Lung (tissue), 12 donors: ENCODE results near the gene PXYLP1. TPM values are rescaled to one million over a fixed set of nuclear protein-coding genes. Genes with fewer than 3 reads are reported as not detected.
A peak's percentile ranks its signal among the peaks of the same experiment; 100 is the strongest.

Source experiments
- ATAC-seq: fragments of 200-7000 bp; cut with Tn5 transposase; one replicate; pipeline ENCODE4 v1.9.1; 2020; ENCODE audit warnings: moderate number of reproducible peaks; ENCODE audit not compliant: insufficient read depth, low FRiP score
- DNase-seq, 3 donors: peaks; one replicate each; pipeline ENCODE4 v3.0.0-alpha.2; 2013 to 2017
- H3K27ac ChIP-seq, 2 donors: one replicate each; pipeline ENCODE4 v1.5.1; 2013; ENCODE audit warnings: mild to moderate bottlenecking in 2 of 2, moderate library complexity in 2 of 2, control low read depth in 1 of 2, inconsistent platforms in 1 of 2, low read depth in 1 of 2, low read length in 1 of 2
- H3K27me3 ChIP-seq, 3 donors: one replicate each; pipeline ENCODE4 v1.5.1; 2013; ENCODE audit warnings: low read length in 2 of 3; ENCODE audit not compliant: control insufficient read depth in 3 of 3, insufficient read depth in 3 of 3
- H3K36me3 ChIP-seq, 4 donors: one replicate each; pipeline ENCODE4 v1.5.1; 2013; ENCODE audit warnings: low read length in 4 of 4, mild to moderate bottlenecking in 1 of 4, moderate library complexity in 1 of 4; ENCODE audit not compliant: control insufficient read depth in 4 of 4, insufficient read depth in 4 of 4
- H3K4me1 ChIP-seq, 5 donors: one replicate each; pipeline ENCODE4 v1.5.1; 2013; ENCODE audit warnings: low read length in 5 of 5, mild to moderate bottlenecking in 2 of 5, moderate library complexity in 1 of 5; ENCODE audit not compliant: control insufficient read depth in 5 of 5, insufficient read depth in 5 of 5
- H3K4me3 ChIP-seq: one replicate; pipeline ENCODE4 v1.5.1; 2013; ENCODE audit warnings: mild to moderate bottlenecking, control low read depth, moderate library complexity
- H3K9ac ChIP-seq, 2 donors: one replicate each; pipeline ENCODE4 v1.5.1; 2013; ENCODE audit warnings: low read length in 2 of 2, control low read depth in 1 of 2; ENCODE audit not compliant: insufficient read depth in 1 of 2
- H3K9me3 ChIP-seq, 4 donors: one replicate each; pipeline ENCODE4 v1.5.1; 2013; ENCODE audit warnings: low read length in 3 of 4, mild to moderate bottlenecking in 1 of 4, moderate library complexity in 1 of 4; ENCODE audit not compliant: control insufficient read depth in 4 of 4, insufficient read depth in 3 of 4
- WGBS, 2 donors: extraction: QIAGEN DNeasy Blood & Tissue Kit; methylation state at CpG; one replicate each; pipeline ENCODE4 v1.1.7; 2013; 5-methylcytosine and 5-hydroxymethylcytosine counted together
- polyA plus RNA-seq, 2 donors: library from polyadenylated mRNA; stranded (reverse); fragments of 200-250 nt; gene quantifications; one replicate each; pipeline ENCODE4 v1.2.1, GENCODE V29; 2013
- total RNA-seq, 2 donors: library from RNA; depleted of rRNA in 1 of 2; stranded (reverse); fragments of >200 nt in 1 of 2; gene quantifications; one replicate each; pipeline ENCODE4 v1.2.1, GENCODE V29; 2014 to 2021
- TF ChIP-seq, protein P1 (sequence below): IDR thresholded peaks from 2 replicates; pipeline ENCODE4 v1.5.1; 2012; ENCODE audit warnings: mild to moderate bottlenecking; ENCODE audit errors: control extremely low read depth, extremely low read depth
- donor health status: control.
- donor health status: control.
- donor health status: Bipolar disorder and iron deficiency.
- donor health status: healthy.
- donor health status: DM: yes; HTN: yes; CAD: no.

PXYLP1 gene
- total and polyA plus RNA-seq, 4 donors: 6.3 to 17.8 (median 7.4) TPM

DNA sequence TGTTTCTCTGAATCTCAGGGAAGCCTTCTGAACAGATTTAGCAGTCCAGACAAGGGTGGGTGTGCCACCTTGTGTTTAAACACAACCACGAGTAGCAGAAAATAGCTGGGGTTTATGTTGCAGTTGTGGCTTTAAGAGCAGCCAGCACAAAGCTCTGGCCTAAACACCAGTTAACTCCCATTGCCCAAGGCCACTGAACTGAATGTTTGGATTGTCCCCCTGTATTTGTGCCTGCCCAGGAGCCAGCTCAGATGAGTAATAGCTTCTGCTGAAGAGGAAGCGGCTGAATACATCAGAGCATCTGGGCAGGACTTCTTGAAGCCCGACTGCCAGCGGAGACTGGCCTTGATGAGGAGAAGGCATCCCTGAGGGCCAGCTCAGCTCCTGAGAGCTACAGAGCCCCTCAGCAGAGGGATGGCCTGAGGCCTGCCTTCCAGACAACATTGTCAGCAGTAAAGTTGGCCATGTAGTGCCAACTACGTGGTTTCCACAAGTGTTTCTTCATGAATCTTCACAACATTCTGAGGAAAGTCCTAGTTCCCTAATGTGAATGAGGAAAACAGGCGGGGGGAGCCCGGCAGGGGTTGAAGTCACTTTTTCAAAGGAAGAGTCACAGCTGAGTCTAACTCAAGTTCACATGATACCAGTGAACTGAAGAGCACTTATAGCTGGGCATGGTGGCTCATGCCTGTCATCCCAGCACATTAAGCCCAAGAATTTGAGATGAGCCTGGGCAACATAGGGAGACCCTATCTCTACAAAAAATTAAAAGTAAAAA lies 70.9 kb downstream of the PXYLP1 start:
- DNase-seq: no peak
- Histone ChIP-seq H3K36me3 (no peaks in the 10 kb centered on the region), H3K27ac (no peak overlapping the region), H3K4me3 (no peak overlapping the region), H3K9me3 (no peaks in the 10 kb centered on the region), H3K9ac (no peak overlapping the region), H3K4me1 (no peaks in the 10 kb centered on the region), H3K27me3 (no peaks in the 10 kb centered on the region)
- TF ChIP-seq, protein P1, sequence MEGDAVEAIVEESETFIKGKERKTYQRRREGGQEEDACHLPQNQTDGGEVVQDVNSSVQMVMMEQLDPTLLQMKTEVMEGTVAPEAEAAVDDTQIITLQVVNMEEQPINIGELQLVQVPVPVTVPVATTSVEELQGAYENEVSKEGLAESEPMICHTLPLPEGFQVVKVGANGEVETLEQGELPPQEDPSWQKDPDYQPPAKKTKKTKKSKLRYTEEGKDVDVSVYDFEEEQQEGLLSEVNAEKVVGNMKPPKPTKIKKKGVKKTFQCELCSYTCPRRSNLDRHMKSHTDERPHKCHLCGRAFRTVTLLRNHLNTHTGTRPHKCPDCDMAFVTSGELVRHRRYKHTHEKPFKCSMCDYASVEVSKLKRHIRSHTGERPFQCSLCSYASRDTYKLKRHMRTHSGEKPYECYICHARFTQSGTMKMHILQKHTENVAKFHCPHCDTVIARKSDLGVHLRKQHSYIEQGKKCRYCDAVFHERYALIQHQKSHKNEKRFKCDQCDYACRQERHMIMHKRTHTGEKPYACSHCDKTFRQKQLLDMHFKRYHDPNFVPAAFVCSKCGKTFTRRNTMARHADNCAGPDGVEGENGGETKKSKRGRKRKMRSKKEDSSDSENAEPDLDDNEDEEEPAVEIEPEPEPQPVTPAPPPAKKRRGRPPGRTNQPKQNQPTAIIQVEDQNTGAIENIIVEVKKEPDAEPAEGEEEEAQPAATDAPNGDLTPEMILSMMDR: no peak
- ATAC-seq: peak; percentile 14
- 53 to 61% methylated on average over 7 of the region's 7 CpGs for WGBS, 2 donors

DNA sequence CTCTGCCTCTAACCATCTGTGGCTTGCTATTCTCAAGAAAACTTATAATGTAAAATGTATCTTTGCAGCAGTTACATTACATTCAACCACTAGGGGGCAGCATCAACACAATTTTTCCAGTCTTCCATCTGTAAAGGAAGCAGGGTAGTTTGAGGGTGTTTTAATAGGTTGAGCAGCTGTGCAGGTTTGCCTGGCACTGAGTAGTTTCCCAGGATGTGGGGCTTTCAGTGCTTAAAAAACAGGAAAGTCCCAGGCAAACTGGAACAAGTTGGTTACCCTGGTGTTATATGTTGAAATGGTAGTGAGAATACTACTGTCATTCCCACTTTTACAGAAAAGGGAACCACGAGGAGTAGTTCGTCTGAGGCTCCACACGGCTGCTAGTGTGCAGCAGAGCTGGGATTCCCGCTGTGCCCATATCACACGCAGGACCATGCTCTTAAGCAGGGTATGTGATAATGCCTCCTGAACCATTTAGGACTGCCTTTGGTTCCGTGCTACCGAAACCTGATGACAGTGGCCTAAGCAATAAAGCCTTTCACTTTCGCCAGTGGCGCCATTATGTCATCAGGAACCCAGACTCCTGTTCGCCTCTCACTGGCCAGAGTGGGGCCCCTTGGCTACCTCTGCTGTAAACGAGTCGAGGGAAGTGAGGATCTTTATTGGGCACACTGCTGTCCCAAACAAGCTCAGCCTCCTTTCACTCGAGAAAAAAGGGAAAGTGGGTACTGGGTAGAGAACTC lies 72.0 kb downstream of the PXYLP1 start:
- Histone ChIP-seq H3K27me3 (no peaks in the 10 kb centered on the region), H3K36me3 (no peaks in the 10 kb centered on the region), H3K9me3 (no peaks in the 10 kb centered on the region), H3K9ac (no peak overlapping the region), H3K4me1 (no peaks in the 10 kb centered on the region), H3K27ac (no peak overlapping the region), H3K4me3 (no peak overlapping the region)
- 65 to 75% methylated on average over 13 of the region's 13 CpGs for WGBS, 2 donors
- TF ChIP-seq, protein P1: peak; percentile 72
- peak; percentile 81 for ATAC-seq
- peak; percentile 63 to 91 (median 90) for DNase-seq

DNA sequence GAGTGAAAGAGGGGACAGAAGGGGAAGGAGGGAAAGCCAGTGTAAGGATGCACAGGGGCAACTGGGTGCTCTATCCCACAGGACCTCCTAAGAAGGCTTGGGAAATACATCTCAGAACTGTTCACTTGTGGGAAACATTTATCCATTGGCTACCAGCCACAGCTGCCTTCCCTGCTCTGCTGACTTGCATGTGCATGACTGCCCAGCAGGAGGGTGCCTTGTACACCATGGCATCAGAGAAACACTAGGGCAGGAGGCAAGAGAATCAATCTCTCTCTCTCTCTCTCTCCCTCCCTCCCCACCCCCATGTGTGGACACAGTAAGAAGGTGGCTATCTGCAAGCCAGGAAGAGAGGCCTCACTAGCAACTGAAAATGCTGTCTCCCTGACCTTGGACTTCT lies 73.8 kb downstream of the PXYLP1 start:
- H3K4me1 ChIP-seq: no peaks in the 10 kb centered on the region
- no peaks in the 10 kb centered on the region for H3K9me3 ChIP-seq
- no peak overlapping the region for H3K4me3 ChIP-seq
- TF ChIP-seq, protein P1: no peak
- no peak overlapping the region for H3K9ac ChIP-seq
- H3K36me3 ChIP-seq: no peaks in the 10 kb centered on the region
- H3K27ac ChIP-seq: no peak overlapping the region
- H3K27me3 ChIP-seq: no peaks in the 10 kb centered on the region
- ATAC-seq (no peak), DNase-seq (no peak)
